ENCODE results near the gene ATP6V0B. TPM values are rescaled to one million over a fixed set of nuclear protein-coding genes. Genes with fewer than 3 reads are reported as not detected.

The ATP6V0B gene
- total and polyA plus RNA-seq, 2 experiments from 2014 or later: 112 to 142 TPM

- no peak overlapping the region for H2AFZ ChIP-seq
- 0 out of 3 replicates have a peak overlapping the region, but pooled peaks have one; percentile 11 for H3K4me3 Mint-ChIP-seq
- 0 out of 2 replicates have a peak overlapping the region, but pooled peaks have one; percentile 23 for H3K27ac Mint-ChIP-seq
- peak; percentile 97 for ATAC-seq
- H4K20me1 ChIP-seq (replicated peaks; ENCODE audit: insufficient read depth): no peaks in the 10 kb centered on the region; the same call in 1 of the 2 replicates
- H3K27me3 ChIP-seq (ENCODE audit: insufficient read depth): no peaks in the 10 kb centered on the region
- no peak overlapping the region for H3K4me3 ChIP-seq
- peaks cover 3% of the 10 kb centered on the region; the same call in 1 of the 2 replicates for H3K4me1 ChIP-seq (ENCODE audit: insufficient read depth)
- no peaks in the 10 kb centered on the region for H3K9me3 Mint-ChIP-seq
- TF ChIP-seq EZH2phosphoT487 (IDR thresholded peaks at IDR 0.05; ENCODE audit: unreplicated experiment): no peak
- no peak for TF ChIP-seq ZNF114 (CRISPR knock-in tag; IDR thresholded peaks at IDR 0.05)
- TF ChIP-seq ZNF331 (CRISPR knock-in tag; IDR thresholded peaks at IDR 0.05; ENCODE audit: low read depth): no peak
- TF ChIP-seq STAT1 (IDR thresholded peaks at IDR 0.05; ENCODE audit: unreplicated experiment): no peak
- TF ChIP-seq REST (IDR thresholded peaks at IDR 0.05; ENCODE audit: unreplicated experiment): no peak
- no peak for TF ChIP-seq NANOG (IDR thresholded peaks at IDR 0.05; ENCODE audit: borderline replicate concordance)
- no peak for TF ChIP-seq ZNF462 (CRISPR knock-in tag; IDR thresholded peaks at IDR 0.05)
- peaks cover 19% of the 10 kb centered on the region for H3K4me1 Mint-ChIP-seq
- H3K27me3 Mint-ChIP-seq (ENCODE audit: insufficient read depth, low read depth, poor library complexity): peaks cover 13% of the 10 kb centered on the region
- H3K9me2 ChIP-seq (ENCODE audit: insufficient read depth): no peaks in the 10 kb centered on the region
- no peaks in the 10 kb centered on the region; the same call in 2 of the 3 replicates for H3K36me3 Mint-ChIP-seq (ENCODE audit: low read depth)
- peak; percentile 94 for DNase-seq (ENCODE audit: low spot score)
- no peak overlapping the region for H3K4me2 ChIP-seq
- H3K79me2 ChIP-seq (replicated peaks; ENCODE audit: insufficient read depth): peaks cover 4% of the 10 kb centered on the region; the same call in 1 of the 2 replicates
- no peaks in the 10 kb centered on the region for H3F3A ChIP-seq (replicated peaks; ENCODE audit: low read depth)
- H3K36me3 ChIP-seq (ENCODE audit: insufficient read depth): no peaks in the 10 kb centered on the region
- H3K27ac ChIP-seq (ENCODE audit: low read depth): no peak overlapping the region
These were observed 21.9 kb upstream of the ATP6V0B start for GRCh38 chr1:43952731-43953346.
